OCI-LY1 (cell line): Measurements from ENCODE around the gene PLXNB3.
"Not testable (repeated sequence)": the region's sequence is repeated elsewhere in the genome, so short reads cannot be mapped to it uniquely, and the experiment has no call there.

Experiments used
- H2AFZ ChIP-seq: fragments of 200-600 bp; sonication (generic), shearing (Covaris generic); 2 replicates; pipeline ENCODE4 v1.6.0; 2014; ENCODE audit warnings: antibody characterized with exemption, mild to moderate bottlenecking, low read length
- H3F3A ChIP-seq: fragments of 200-600 bp; sonication (generic), shearing (Covaris generic); 2 replicates; pipeline ENCODE4 v1.6.0; 2014; ENCODE audit warnings: mild to moderate bottlenecking, antibody characterized with exemption, low read length, moderate library complexity; ENCODE audit not compliant: insufficient read depth
- H3K27ac ChIP-seq: fragments of 200-600 bp; sonication (generic); 2 replicates; pipeline ENCODE4 v1.5.1; 2014; ENCODE audit warnings: low read length, mixed run types, mild to moderate bottlenecking, low read depth; ENCODE audit not compliant: poor library complexity, severe bottlenecking
- H3K27me3 ChIP-seq: fragments of 200-600 bp; sonication (generic); 2 replicates; pipeline ENCODE4 v1.6.0; 2014; ENCODE audit warnings: antibody characterized with exemption, mild to moderate bottlenecking, low read length, moderate library complexity; ENCODE audit not compliant: insufficient read depth
- H3K36me3 ChIP-seq: fragments of 200-600 bp; sonication (generic); 2 replicates; pipeline ENCODE4 v1.6.1; 2014; ENCODE audit warnings: mild to moderate bottlenecking, antibody characterized with exemption, low read length, moderate library complexity, mixed read lengths; ENCODE audit not compliant: insufficient read depth
- H3K4me1 ChIP-seq: fragments of 200-600 bp; sonication (generic); 2 replicates; pipeline ENCODE4 v1.5.1; 2014; ENCODE audit warnings: mild to moderate bottlenecking, low read length, moderate library complexity; ENCODE audit not compliant: insufficient read depth, severe bottlenecking
- H3K4me2 ChIP-seq: fragments of 200-600 bp; sonication (generic), shearing (Covaris generic); 2 replicates; pipeline ENCODE4 v1.6.1; 2014; ENCODE audit warnings: low read length
- H3K4me3 ChIP-seq: fragments of 200-600 bp; sonication (generic); 2 replicates; pipeline ENCODE4 v1.5.1; 2014; ENCODE audit warnings: low read length, low read depth, mild to moderate bottlenecking, mixed read lengths; ENCODE audit not compliant: poor library complexity, severe bottlenecking
- H3K79me2 ChIP-seq: fragments of 200-600 bp; shearing (Covaris generic); 2 replicates; pipeline ENCODE4 v1.6.1; 2016; ENCODE audit warnings: mixed run types, low read length, mixed read lengths; ENCODE audit not compliant: insufficient read depth
- H3K9ac ChIP-seq: fragments of 200-600 bp; sonication (generic), shearing (Covaris generic); 2 replicates; pipeline ENCODE4 v1.6.1; 2014; ENCODE audit warnings: mild to moderate bottlenecking, low read length, mixed read lengths
- H3K9me2 ChIP-seq: fragments of 200-600 bp; sonication (generic), shearing (Covaris generic); 2 replicates; pipeline ENCODE4 v1.6.1; 2014; ENCODE audit warnings: low read depth, mild to moderate bottlenecking, low read length, mixed read lengths
- H3K9me3 ChIP-seq: fragments of 200-600 bp; shearing (Covaris generic); 2 replicates; pipeline ENCODE4 v1.6.1; 2014; ENCODE audit warnings: low read length, mixed read lengths
- H4K20me1 ChIP-seq: fragments of 200-600 bp; sonication (generic), shearing (Covaris generic); 2 replicates; pipeline ENCODE4 v1.6.0; 2016; ENCODE audit warnings: mild to moderate bottlenecking, low read length; ENCODE audit not compliant: insufficient read depth
- EZH2 ChIP-seq: fragments of 200-600 bp; sonication (generic), shearing (Covaris generic); IDR thresholded peaks from 2 replicates; pipeline ENCODE4 v1.8.0; 2017; ENCODE audit warnings: borderline replicate concordance, mixed run types, mild to moderate bottlenecking, antibody characterized with exemption, low read length, moderate library complexity, mixed read lengths
- TF ChIP-seq, protein P1 (sequence below): fragments of 200-600 bp; sonication (generic), shearing (Covaris generic); IDR thresholded peaks from 2 replicates; pipeline ENCODE4 v1.5.1; 2017; ENCODE audit warnings: mild to moderate bottlenecking, antibody characterized with exemption, low read length, moderate library complexity, mixed read lengths

Gene PLXNB3

DNA sequence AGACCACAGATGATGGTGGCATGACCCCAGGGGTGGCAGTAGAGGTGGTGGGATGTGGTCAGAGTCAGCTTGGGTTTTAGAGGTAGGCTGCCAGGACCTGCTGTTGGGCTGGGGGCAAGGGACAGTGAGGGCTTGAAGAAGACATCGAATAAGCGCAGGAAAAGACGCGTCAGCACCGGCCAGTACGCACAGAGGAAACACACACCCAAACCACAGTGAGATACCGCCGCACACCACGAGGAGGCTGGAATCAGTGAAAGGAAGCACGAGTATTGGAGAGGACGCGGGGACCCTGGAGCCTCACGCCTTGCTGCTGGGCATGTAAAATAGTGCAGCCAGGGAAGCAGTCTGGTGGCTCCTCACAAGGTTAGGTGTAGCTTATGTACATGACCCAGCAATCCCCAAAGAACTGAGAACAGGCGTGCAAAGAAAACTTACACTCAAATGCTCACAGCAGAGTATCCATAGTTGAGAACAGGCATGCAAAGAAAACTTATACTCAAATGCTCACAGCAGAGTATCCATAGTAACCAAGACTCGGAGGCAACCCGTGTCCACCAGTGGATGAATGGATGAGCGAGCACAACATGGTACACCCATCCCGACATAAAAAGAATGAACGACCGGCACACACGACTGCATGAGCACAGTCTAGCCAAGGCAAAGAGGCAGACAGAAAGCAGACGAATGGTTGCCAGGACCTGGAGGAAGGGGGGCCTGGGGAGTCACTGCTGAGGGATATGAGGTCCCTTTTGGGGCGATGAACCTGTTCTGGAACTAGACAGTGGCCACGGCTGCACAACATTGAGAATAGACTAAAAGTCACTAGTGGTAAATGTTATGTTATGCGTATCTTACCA is 53.0 kb downstream of the PLXNB3 start:
- Histone ChIP-seq H3K4me3 (no peak overlapping the region), H3K27me3 (no peaks in the 10 kb centered on the region), H3K36me3 (no peaks in the 10 kb centered on the region), H3K9ac (no peak overlapping the region), H3K79me2 (no peaks in the 10 kb centered on the region), H3K4me2 (no peak overlapping the region), H3K27ac (no peak overlapping the region), H3K9me3 (no peaks in the 10 kb centered on the region), H3K4me1 (no peaks in the 10 kb centered on the region), H3F3A (no peaks in the 10 kb centered on the region), H3K9me2 (no peaks in the 10 kb centered on the region), H2AFZ (no peak overlapping the region), H4K20me1 (no peaks in the 10 kb centered on the region)
- TF ChIP-seq EZH2, result no peak
- TF ChIP-seq, protein P1, sequence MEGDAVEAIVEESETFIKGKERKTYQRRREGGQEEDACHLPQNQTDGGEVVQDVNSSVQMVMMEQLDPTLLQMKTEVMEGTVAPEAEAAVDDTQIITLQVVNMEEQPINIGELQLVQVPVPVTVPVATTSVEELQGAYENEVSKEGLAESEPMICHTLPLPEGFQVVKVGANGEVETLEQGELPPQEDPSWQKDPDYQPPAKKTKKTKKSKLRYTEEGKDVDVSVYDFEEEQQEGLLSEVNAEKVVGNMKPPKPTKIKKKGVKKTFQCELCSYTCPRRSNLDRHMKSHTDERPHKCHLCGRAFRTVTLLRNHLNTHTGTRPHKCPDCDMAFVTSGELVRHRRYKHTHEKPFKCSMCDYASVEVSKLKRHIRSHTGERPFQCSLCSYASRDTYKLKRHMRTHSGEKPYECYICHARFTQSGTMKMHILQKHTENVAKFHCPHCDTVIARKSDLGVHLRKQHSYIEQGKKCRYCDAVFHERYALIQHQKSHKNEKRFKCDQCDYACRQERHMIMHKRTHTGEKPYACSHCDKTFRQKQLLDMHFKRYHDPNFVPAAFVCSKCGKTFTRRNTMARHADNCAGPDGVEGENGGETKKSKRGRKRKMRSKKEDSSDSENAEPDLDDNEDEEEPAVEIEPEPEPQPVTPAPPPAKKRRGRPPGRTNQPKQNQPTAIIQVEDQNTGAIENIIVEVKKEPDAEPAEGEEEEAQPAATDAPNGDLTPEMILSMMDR, result no peak

DNA sequence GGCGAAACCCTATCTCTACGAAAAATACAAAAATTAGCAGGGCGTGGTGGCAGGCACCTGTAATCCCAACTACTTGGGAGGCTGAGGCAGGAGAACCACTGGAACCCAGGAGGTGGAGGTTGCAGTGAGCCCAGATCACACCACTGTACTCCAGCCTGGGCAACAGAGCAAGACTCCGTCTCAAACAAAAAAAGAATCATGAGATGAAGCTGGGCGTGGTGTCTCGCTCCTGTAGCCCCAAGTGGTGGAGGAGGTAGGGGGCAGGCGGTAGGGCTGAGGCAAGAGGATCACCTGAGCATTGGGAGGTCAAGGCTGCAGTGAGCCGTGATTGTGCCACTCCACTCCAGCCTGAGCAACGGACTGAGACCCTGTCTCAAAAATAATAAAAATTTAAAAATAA is 54.0 kb downstream of the PLXNB3 start:
- not testable (repeated sequence) for H3K36me3 ChIP-seq, H3K9me3 ChIP-seq, H3K4me2 ChIP-seq, H4K20me1 ChIP-seq, H3F3A ChIP-seq, H3K9me2 ChIP-seq, H3K4me1 ChIP-seq, H3K79me2 ChIP-seq, H3K4me3 ChIP-seq, H3K27me3 ChIP-seq, H3K9ac ChIP-seq, H3K27ac ChIP-seq, H2AFZ ChIP-seq

DNA sequence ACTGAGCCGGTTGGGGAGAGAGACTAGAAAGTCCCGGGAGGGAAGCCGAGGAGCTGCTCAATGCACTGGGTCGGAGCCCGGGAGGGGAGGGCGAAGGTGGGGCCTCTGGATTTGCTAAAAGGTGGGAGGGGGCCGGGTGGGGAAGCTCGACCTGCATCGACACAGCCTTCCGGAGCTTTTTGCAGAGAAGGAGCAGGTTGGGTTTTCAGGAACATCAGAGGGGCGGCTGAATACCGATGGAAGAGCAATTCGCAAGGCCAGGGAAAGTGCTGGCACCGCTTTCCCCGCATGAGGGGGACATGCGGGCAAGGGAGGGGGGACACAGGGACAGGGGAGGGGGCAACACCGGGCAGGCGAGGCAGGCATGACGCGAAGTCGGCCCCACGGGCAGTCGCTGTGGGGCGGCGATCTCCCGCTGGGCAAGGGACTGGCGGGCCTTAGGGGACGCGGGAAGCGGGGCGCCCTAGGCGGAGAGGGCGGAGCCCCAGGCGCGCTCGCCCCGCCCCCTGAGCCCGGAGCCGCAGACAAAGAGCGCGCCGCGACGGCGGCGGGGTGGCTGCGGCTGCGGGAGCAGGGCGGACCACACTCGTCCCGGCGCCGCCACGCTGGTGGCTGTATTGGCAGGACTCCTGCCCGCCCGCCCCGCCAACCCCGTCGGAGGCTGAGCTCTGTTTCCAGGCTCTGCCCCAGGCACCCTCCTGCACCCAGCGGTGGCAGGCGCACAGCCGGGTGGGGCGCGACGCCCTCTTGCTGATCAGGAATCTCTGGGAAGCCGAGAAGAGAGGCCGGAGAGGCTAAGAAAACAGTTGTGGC is 54.7 kb downstream of the PLXNB3 start:
- no peaks in the 10 kb centered on the region for H3K27me3 ChIP-seq
- no peaks in the 10 kb centered on the region for H3K4me1 ChIP-seq
- no peaks in the 10 kb centered on the region for H3K9me3 ChIP-seq
- no peak overlapping the region for H3K9ac ChIP-seq
- H4K20me1 ChIP-seq, result no peaks in the 10 kb centered on the region
- H2AFZ ChIP-seq, result no peak overlapping the region
- TF ChIP-seq EZH2, result no peak
- TF ChIP-seq, protein P1, result no peak
- H3F3A ChIP-seq, result no peaks in the 10 kb centered on the region
- H3K27ac ChIP-seq, result no peak overlapping the region
- H3K79me2 ChIP-seq, result no peaks in the 10 kb centered on the region
- no peak overlapping the region for H3K4me2 ChIP-seq
- H3K36me3 ChIP-seq, result no peaks in the 10 kb centered on the region
- no peak overlapping the region for H3K4me3 ChIP-seq
- no peaks in the 10 kb centered on the region for H3K9me2 ChIP-seq
